Measurements from ENCODE around the gene SLC4A3.

Gene SLC4A3

DNA sequence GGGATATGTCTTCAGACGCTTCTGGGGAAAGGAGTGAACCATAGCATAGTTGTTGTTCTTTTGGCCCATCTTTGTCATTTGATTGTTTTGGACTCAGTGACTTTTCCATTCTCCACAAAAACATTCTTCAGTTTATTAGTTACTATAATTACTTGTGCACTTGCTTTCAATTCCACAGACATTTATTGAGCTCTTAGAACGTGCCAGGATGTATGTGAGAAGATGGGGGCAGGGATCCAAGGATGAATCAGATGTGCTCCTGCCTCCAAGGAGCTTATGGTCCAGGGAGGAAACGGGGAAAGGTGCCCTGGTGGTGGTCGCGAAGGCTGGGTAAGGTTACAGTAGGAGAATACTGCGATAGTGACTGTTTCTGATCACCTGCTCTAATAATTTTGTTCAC, 6.9 kb upstream of the SLC4A3 start:
- H3K9me3 Mint-ChIP-seq, result no peaks in the 10 kb centered on the region
- peaks cover 50% of the 10 kb centered on the region for H3K27me3 Mint-ChIP-seq (ENCODE audit: low read depth, poor library complexity)
- no peaks in the 10 kb centered on the region for H3K36me3 Mint-ChIP-seq (ENCODE audit: low read depth)
- TF ChIP-seq, protein P1, sequence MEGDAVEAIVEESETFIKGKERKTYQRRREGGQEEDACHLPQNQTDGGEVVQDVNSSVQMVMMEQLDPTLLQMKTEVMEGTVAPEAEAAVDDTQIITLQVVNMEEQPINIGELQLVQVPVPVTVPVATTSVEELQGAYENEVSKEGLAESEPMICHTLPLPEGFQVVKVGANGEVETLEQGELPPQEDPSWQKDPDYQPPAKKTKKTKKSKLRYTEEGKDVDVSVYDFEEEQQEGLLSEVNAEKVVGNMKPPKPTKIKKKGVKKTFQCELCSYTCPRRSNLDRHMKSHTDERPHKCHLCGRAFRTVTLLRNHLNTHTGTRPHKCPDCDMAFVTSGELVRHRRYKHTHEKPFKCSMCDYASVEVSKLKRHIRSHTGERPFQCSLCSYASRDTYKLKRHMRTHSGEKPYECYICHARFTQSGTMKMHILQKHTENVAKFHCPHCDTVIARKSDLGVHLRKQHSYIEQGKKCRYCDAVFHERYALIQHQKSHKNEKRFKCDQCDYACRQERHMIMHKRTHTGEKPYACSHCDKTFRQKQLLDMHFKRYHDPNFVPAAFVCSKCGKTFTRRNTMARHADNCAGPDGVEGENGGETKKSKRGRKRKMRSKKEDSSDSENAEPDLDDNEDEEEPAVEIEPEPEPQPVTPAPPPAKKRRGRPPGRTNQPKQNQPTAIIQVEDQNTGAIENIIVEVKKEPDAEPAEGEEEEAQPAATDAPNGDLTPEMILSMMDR (IDR thresholded peaks at IDR 0.05), result no peak
- DNase-seq, result no peak
- no peak overlapping the region for H3K27ac Mint-ChIP-seq
- peaks cover 7% of the 10 kb centered on the region for H3K4me1 Mint-ChIP-seq
- H3K4me3 Mint-ChIP-seq, result no peak overlapping the region

GRCh38 chr2:219621935-219622334, 5.5 kb upstream of the SLC4A3 start:
- Mint-ChIP-seq H3K4me1 (peaks cover 9% of the 10 kb centered on the region), H3K27ac (no peak overlapping the region), H3K36me3 (ENCODE audit: low read depth) (no peaks in the 10 kb centered on the region), H3K27me3 (ENCODE audit: low read depth, poor library complexity) (peaks cover 62% of the 10 kb centered on the region), H3K9me3 (no peaks in the 10 kb centered on the region), H3K4me3 (no peak overlapping the region)
- no peak for DNase-seq
- TF ChIP-seq, protein P1 (IDR thresholded peaks at IDR 0.05), result no peak

DNA sequence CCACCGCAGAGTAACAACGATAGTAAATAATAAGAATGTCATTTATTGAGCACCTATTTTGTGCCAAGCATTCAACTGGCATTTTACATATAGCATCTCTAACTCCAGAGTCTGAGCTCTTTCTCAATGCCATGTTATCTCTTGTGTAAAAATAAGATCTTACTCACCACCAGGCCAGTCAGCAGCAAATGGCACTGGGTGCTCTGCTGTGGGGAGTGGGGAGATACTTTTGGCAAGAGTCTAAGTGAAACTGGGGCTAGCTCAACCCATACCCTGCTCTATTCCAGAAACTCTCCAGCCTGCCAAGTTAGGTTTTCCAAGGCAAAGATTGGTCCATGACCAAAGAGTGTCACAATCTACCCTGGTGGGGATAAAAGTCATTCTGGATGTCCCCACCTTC, 5.0 kb upstream of the SLC4A3 start:
- H3K4me3 Mint-ChIP-seq, result no peak overlapping the region
- H3K27ac Mint-ChIP-seq, result no peak overlapping the region
- H3K36me3 Mint-ChIP-seq (ENCODE audit: low read depth), result no peaks in the 10 kb centered on the region
- H3K4me1 Mint-ChIP-seq, result peaks cover 8% of the 10 kb centered on the region
- TF ChIP-seq, protein P1 (IDR thresholded peaks at IDR 0.05), result no peak
- no peak for DNase-seq
- H3K27me3 Mint-ChIP-seq (ENCODE audit: low read depth, poor library complexity), result peaks cover 64% of the 10 kb centered on the region
- H3K9me3 Mint-ChIP-seq, result no peaks in the 10 kb centered on the region

- Mint-ChIP-seq H3K27me3 (ENCODE audit: low read depth, poor library complexity) (peaks cover 64% of the 10 kb centered on the region), H3K9me3 (no peaks in the 10 kb centered on the region), H3K27ac (no peak overlapping the region), H3K36me3 (ENCODE audit: low read depth) (no peaks in the 10 kb centered on the region), H3K4me3 (no peak overlapping the region), H3K4me1 (peaks cover 18% of the 10 kb centered on the region)
- no peak for DNase-seq
- TF ChIP-seq, protein P1 (IDR thresholded peaks at IDR 0.05), result no peak
Observed at GRCh38 chr2:219624565-219624964, 2.9 kb upstream of the SLC4A3 start.

- Mint-ChIP-seq H3K36me3 (ENCODE audit: low read depth) (no peaks in the 10 kb centered on the region), H3K27ac (no peak overlapping the region), H3K4me3 (no peak overlapping the region), H3K4me1 (peaks cover 21% of the 10 kb centered on the region), H3K9me3 (no peaks in the 10 kb centered on the region), H3K27me3 (ENCODE audit: low read depth, poor library complexity) (peaks cover 64% of the 10 kb centered on the region)
- TF ChIP-seq, protein P1 (IDR thresholded peaks at IDR 0.05), result no peak
- no peak for DNase-seq
Observed at GRCh38 chr2:219625179-219625578, 2.3 kb upstream of the SLC4A3 start.

DNA sequence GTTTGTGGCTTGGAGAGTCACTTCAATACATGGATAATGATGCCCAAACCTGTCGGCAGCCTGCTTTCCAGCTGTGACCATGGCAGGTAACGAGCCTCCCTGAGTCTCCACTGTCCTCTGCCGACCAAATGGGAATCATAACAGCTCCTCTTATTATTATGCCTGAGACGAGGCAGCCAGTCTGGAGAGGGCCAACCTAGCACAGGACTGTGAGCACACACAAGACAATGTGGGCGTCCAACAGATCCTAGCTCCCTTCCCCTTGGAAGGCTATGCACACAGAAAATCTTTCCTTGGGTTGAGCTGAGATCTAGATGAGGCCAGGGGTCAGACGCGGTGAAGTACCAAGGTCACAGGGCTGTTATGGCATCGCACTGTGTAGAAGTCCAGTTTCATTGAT, 890 bp upstream of the SLC4A3 start:
- H3K9me3 Mint-ChIP-seq, result no peaks in the 10 kb centered on the region
- H3K27ac Mint-ChIP-seq, result no peak overlapping the region
- H3K27me3 Mint-ChIP-seq (ENCODE audit: low read depth, poor library complexity), result peaks cover 61% of the 10 kb centered on the region
- no peak for DNase-seq
- TF ChIP-seq, protein P1 (IDR thresholded peaks at IDR 0.05), result no peak
- H3K36me3 Mint-ChIP-seq (ENCODE audit: low read depth), result no peaks in the 10 kb centered on the region
- H3K4me3 Mint-ChIP-seq, result peak overlapping the region; percentile 82
- peaks cover 32% of the 10 kb centered on the region for H3K4me1 Mint-ChIP-seq

Measured in nephron progenitor cell (in vitro differentiated cells).